Measurements from ENCODE around the gene AASDH.

Gene AASDH

DNA sequence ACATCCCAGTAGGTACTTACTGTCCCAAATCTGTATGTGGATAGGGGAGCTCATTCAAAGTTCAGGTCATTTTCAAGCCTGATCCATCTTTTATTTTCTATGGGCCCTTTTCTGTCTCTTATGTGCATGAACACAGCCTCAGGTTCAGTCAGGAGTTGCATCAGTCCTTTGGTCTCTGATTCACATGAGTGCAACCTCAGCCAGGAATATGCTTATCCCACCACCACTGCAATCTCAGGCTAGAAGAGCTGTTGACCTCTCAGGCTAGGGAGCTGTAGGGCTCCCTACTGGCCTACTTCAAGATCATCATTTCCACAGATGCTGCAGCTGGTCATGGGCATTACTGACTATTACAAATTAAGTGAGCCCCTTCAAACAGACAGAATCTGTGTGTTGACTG is 27.2 kb downstream of the AASDH start:
- H3F3A ChIP-seq (ENCODE audit: insufficient read depth, low read length) = no peaks in the 10 kb centered on the region
- no peaks in the 10 kb centered on the region for H3K9me2 ChIP-seq (replicated peaks; ENCODE audit: insufficient read depth, low read length)
- H4K20me1 ChIP-seq (ENCODE audit: insufficient read depth, low read length) = no peaks in the 10 kb centered on the region
- H3K36me3 ChIP-seq (replicated peaks; ENCODE audit: insufficient read depth, low read length) = no peaks in the 10 kb centered on the region
- H3K4me2 ChIP-seq (ENCODE audit: low read depth, low read length) = no peak overlapping the region
- H2AFZ ChIP-seq (ENCODE audit: low read length) = no peak overlapping the region
- DNase-seq = no peak
- no peaks in the 10 kb centered on the region for H3K4me1 ChIP-seq (ENCODE audit: low read length)
- TF ChIP-seq EZH2 (optimal IDR thresholded peaks at IDR 0.05; ENCODE audit: low read depth, low read length) (no peak), EZH2phosphoT487 (IDR thresholded peaks at IDR 0.05; ENCODE audit: low read length) (no peak)
- TF ChIP-seq, protein P1, sequence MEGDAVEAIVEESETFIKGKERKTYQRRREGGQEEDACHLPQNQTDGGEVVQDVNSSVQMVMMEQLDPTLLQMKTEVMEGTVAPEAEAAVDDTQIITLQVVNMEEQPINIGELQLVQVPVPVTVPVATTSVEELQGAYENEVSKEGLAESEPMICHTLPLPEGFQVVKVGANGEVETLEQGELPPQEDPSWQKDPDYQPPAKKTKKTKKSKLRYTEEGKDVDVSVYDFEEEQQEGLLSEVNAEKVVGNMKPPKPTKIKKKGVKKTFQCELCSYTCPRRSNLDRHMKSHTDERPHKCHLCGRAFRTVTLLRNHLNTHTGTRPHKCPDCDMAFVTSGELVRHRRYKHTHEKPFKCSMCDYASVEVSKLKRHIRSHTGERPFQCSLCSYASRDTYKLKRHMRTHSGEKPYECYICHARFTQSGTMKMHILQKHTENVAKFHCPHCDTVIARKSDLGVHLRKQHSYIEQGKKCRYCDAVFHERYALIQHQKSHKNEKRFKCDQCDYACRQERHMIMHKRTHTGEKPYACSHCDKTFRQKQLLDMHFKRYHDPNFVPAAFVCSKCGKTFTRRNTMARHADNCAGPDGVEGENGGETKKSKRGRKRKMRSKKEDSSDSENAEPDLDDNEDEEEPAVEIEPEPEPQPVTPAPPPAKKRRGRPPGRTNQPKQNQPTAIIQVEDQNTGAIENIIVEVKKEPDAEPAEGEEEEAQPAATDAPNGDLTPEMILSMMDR (IDR thresholded peaks at IDR 0.05; ENCODE audit: low read length) = no peak
- H3K27ac ChIP-seq (ENCODE audit: low read length) = no peak overlapping the region
- no peaks in the 10 kb centered on the region for H3K9me3 ChIP-seq (replicated peaks; ENCODE audit: insufficient read depth, low read length)
- no peak overlapping the region for H3K9ac ChIP-seq (ENCODE audit: low read length)
- no peaks in the 10 kb centered on the region for H3K27me3 ChIP-seq (replicated peaks; ENCODE audit: insufficient read depth, low read length)
- no peaks in the 10 kb centered on the region for H3K79me2 ChIP-seq (ENCODE audit: low read length)
- H3K4me3 ChIP-seq (ENCODE audit: low read length) = no peak overlapping the region

DNA sequence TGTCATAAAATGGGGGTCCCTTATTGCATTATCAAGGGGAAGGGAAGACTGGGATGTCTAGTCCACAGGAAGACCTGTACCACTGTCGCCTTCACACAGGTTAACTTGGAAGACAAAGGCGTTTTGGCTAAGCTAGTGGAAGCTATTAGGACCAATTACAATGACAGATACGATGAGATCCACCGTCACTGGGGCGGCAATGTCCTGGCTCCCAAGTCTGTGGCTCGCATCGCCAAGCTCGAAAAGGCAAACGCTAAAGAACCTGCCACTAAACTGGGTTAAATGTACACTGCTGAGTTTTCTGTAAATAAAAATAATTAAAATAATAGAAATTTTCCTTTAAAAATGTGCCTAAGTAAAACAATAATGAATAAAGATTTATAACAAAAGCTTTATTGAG is 30.6 kb downstream of the AASDH start:
- Histone ChIP-seq H3K4me3 (ENCODE audit: low read length) (no peak overlapping the region), H2AFZ (ENCODE audit: low read length) (no peak overlapping the region), H3K9me2 (replicated peaks; ENCODE audit: insufficient read depth, low read length) (no peaks in the 10 kb centered on the region), H3K36me3 (replicated peaks; ENCODE audit: insufficient read depth, low read length) (no peaks in the 10 kb centered on the region; the same call in 1 of the 2 replicates), H3K79me2 (ENCODE audit: low read length) (no peaks in the 10 kb centered on the region), H3K27me3 (replicated peaks; ENCODE audit: insufficient read depth, low read length) (no peaks in the 10 kb centered on the region), H4K20me1 (ENCODE audit: insufficient read depth, low read length) (no peaks in the 10 kb centered on the region), H3F3A (ENCODE audit: insufficient read depth, low read length) (no peaks in the 10 kb centered on the region), H3K9me3 (replicated peaks; ENCODE audit: insufficient read depth, low read length) (no peaks in the 10 kb centered on the region), H3K4me1 (ENCODE audit: low read length) (no peaks in the 10 kb centered on the region), H3K9ac (ENCODE audit: low read length) (no peak overlapping the region), H3K4me2 (ENCODE audit: low read depth, low read length) (no peak overlapping the region), H3K27ac (ENCODE audit: low read length) (no peak overlapping the region)
- TF ChIP-seq EZH2phosphoT487 (IDR thresholded peaks at IDR 0.05; ENCODE audit: low read length) = no peak
- TF ChIP-seq, protein P1 (IDR thresholded peaks at IDR 0.05; ENCODE audit: low read length) = no peak
- TF ChIP-seq EZH2 (optimal IDR thresholded peaks at IDR 0.05; ENCODE audit: low read depth, low read length) = no peak
- DNase-seq = no peak

DNA sequence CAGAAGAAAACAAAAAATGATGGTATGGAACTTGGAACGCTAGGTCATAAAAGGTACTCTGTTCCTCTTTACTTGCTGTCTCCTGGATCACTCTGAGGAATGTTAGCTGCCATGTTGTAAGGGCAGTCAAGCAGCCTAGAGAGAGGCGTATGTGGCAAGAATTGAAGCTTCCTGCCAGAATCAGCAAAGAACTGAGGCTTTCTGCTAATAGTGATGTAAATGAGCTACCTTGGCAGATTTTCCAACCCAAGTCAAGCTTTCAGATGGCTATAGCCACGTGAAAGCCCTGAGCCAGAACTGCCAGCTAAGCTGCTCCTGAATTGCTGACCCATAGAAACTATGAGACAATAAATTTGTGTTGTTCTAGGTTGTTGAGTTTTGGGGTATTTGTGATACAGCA is 38.7 kb downstream of the AASDH start:
- TF ChIP-seq, protein P1 (IDR thresholded peaks at IDR 0.05; ENCODE audit: low read length) = no peak
- TF ChIP-seq EZH2phosphoT487 (IDR thresholded peaks at IDR 0.05; ENCODE audit: low read length) (no peak), EZH2 (optimal IDR thresholded peaks at IDR 0.05; ENCODE audit: low read depth, low read length) (no peak)
- no peak for DNase-seq

More for the DNA sequence above, 38.7 kb downstream of the AASDH start:
- H3K27ac ChIP-seq (ENCODE audit: low read length) = no peak overlapping the region
- no peaks in the 10 kb centered on the region for H3K79me2 ChIP-seq (ENCODE audit: low read length)
- no peak overlapping the region for H3K9ac ChIP-seq (ENCODE audit: low read length)
- no peak overlapping the region for H3K4me3 ChIP-seq (ENCODE audit: low read length)
- no peaks in the 10 kb centered on the region for H3K9me3 ChIP-seq (replicated peaks; ENCODE audit: insufficient read depth, low read length)
- no peaks in the 10 kb centered on the region for H4K20me1 ChIP-seq (ENCODE audit: insufficient read depth, low read length)
- H3K27me3 ChIP-seq (replicated peaks; ENCODE audit: insufficient read depth, low read length) = no peaks in the 10 kb centered on the region
- H2AFZ ChIP-seq (ENCODE audit: low read length) = no peak overlapping the region
- H3K4me1 ChIP-seq (ENCODE audit: low read length) = no peaks in the 10 kb centered on the region
- no peaks in the 10 kb centered on the region; the same call in 1 of the 2 replicates for H3K36me3 ChIP-seq (replicated peaks; ENCODE audit: insufficient read depth, low read length)
- H3F3A ChIP-seq (ENCODE audit: insufficient read depth, low read length) = no peaks in the 10 kb centered on the region
- H3K9me2 ChIP-seq (replicated peaks; ENCODE audit: insufficient read depth, low read length) = no peaks in the 10 kb centered on the region
- no peak overlapping the region for H3K4me2 ChIP-seq (ENCODE audit: low read depth, low read length)

Data from MM.1S (cell line).